BE2C (cell line): ENCODE measurements around the gene GEMIN8.

Source experiments
- DNase-seq: peaks from one replicate; pipeline ENCODE4 v3.0.0-alpha.2; 2020
- H3K27me3 ChIP-seq: fragments of 250-450 bp; sonication (Bioruptor Pico); 2 replicates; pipeline ENCODE4 v1.5.1; 2020; ENCODE audit warnings: mild to moderate bottlenecking
- H3K36me3 ChIP-seq: fragments of 250-450 bp; sonication (Bioruptor Pico); 2 replicates; pipeline ENCODE4 v1.5.1; 2020; ENCODE audit warnings: mild to moderate bottlenecking
- H3K4me1 ChIP-seq: fragments of 250-450 bp; sonication (Bioruptor Pico); 2 replicates; pipeline ENCODE4 v1.5.1; 2020
- H3K4me3 ChIP-seq: 2 replicates; pipeline ENCODE4 v1.5.1; 2011; ENCODE audit warnings: low read depth, low read length
- H3K9me3 ChIP-seq: fragments of 250-450 bp; sonication (Bioruptor Pico); 2 replicates; pipeline ENCODE4 v1.5.1; 2020
- TF ChIP-seq, protein P1 (sequence below): IDR thresholded peaks from 2 replicates; pipeline ENCODE4 v1.5.1; 2012; ENCODE audit warnings: mild to moderate bottlenecking, low read depth, low read length

GEMIN8 gene

DNA sequence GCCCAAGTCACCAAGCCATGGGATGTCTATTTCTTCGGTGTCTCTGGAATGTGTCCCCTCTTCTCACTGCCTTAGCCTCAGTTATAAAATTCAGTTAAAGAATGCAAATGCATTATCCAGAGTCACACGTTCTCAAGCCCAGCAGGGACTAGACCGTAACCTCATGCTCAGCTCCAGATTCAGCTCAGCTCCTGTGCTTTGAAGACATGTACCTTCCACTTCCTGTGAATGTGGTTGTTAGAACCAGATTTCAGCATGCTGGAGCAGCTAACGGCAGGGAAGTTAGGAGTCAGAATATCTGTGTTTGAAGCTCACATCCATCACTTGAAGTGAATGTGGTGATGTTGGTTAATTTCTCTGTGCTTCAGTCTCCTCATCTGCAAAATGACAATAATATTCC is 26.7 kb downstream of the GEMIN8 start:
- no peak overlapping the region for H3K4me3 ChIP-seq
- no peaks in the 10 kb centered on the region for H3K4me1 ChIP-seq
- no peaks in the 10 kb centered on the region for H3K27me3 ChIP-seq
- no peaks in the 10 kb centered on the region for H3K36me3 ChIP-seq
- TF ChIP-seq, protein P1, sequence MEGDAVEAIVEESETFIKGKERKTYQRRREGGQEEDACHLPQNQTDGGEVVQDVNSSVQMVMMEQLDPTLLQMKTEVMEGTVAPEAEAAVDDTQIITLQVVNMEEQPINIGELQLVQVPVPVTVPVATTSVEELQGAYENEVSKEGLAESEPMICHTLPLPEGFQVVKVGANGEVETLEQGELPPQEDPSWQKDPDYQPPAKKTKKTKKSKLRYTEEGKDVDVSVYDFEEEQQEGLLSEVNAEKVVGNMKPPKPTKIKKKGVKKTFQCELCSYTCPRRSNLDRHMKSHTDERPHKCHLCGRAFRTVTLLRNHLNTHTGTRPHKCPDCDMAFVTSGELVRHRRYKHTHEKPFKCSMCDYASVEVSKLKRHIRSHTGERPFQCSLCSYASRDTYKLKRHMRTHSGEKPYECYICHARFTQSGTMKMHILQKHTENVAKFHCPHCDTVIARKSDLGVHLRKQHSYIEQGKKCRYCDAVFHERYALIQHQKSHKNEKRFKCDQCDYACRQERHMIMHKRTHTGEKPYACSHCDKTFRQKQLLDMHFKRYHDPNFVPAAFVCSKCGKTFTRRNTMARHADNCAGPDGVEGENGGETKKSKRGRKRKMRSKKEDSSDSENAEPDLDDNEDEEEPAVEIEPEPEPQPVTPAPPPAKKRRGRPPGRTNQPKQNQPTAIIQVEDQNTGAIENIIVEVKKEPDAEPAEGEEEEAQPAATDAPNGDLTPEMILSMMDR, result no peak
- no peaks in the 10 kb centered on the region for H3K9me3 ChIP-seq
- no peak for DNase-seq

DNA sequence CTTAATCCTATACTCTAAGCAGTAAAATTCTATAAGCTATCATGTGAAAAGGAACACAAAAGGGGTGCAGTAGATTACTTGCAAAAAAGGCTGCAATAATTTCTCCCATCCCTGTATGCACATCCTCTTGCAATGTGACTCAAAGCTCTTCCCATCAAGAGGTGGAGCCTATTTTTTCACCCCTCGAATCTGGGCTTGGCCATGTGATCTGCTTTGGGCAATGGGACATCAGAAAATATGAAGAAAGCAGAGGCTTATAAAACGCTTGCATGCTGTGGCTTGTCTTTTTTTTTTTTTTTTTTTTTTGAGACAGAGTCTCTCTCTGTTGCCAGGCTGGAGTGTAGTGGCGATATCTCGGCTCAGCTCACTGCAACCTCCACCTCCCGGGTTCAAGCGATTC is 33.0 kb downstream of the GEMIN8 start:
- DNase-seq, result no peak
- H3K27me3 ChIP-seq, result no peaks in the 10 kb centered on the region

DNA sequence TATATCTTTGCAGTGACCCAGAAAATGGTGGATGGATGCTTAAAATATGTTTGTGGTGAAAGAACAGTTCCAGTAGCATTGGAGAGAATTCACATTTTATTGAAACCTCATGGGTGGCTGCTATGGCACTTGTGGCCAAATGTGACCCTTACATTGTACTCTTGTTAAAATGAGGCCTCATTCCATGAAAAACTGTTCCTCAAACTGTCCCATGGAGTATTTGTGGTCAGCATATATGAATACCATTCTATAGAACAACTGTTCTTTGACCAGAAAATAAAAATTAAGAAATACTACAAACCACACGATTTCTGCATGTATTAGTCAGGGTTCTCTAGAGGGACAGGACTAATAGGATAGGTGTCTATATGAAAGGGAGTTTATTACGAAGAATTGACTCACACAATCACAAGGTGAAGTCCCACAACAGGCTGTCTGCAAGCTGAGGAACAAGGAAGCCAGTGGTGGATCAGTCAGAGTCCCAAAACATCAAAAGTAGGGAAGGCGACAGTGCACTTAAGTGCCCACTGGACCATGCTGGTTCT is 35.1 kb downstream of the GEMIN8 start:
- TF ChIP-seq, protein P1, result no peak
- Histone ChIP-seq H3K4me3 (no peak overlapping the region), H3K4me1 (no peaks in the 10 kb centered on the region), H3K27me3 (no peaks in the 10 kb centered on the region), H3K36me3 (no peaks in the 10 kb centered on the region), H3K9me3 (no peaks in the 10 kb centered on the region)
- DNase-seq, result no peak

More for the DNA sequence above, 33.0 kb downstream of the GEMIN8 start:
- no peaks in the 10 kb centered on the region for H3K9me3 ChIP-seq
- no peaks in the 10 kb centered on the region for H3K4me1 ChIP-seq
- TF ChIP-seq, protein P1, result no peak
- no peak overlapping the region for H3K4me3 ChIP-seq
- H3K36me3 ChIP-seq, result no peaks in the 10 kb centered on the region

DNA sequence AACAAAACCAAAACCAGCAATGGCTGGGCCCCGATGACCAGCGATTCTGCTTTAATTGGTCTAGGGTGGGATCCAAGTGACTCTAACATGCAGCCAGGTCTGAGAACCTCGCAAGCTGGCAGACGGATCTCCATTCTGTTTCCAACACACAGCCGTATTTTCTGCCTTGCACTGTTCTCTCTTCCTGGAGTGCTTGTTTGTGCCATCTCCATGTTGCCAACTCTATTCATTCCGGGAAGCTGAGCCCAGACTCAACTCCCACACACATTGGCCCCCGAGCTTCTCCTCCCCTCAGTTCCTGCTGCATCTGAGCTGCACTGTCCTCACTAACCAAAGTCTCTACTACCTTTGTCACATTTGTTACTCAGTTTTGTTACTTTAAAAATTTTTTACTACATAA is 35.6 kb downstream of the GEMIN8 start:
- no peak overlapping the region for H3K4me3 ChIP-seq
- H3K27me3 ChIP-seq, result no peaks in the 10 kb centered on the region
- TF ChIP-seq, protein P1, result no peak
- no peaks in the 10 kb centered on the region for H3K4me1 ChIP-seq
- no peaks in the 10 kb centered on the region for H3K36me3 ChIP-seq
- H3K9me3 ChIP-seq, result no peaks in the 10 kb centered on the region
- no peak for DNase-seq

DNA sequence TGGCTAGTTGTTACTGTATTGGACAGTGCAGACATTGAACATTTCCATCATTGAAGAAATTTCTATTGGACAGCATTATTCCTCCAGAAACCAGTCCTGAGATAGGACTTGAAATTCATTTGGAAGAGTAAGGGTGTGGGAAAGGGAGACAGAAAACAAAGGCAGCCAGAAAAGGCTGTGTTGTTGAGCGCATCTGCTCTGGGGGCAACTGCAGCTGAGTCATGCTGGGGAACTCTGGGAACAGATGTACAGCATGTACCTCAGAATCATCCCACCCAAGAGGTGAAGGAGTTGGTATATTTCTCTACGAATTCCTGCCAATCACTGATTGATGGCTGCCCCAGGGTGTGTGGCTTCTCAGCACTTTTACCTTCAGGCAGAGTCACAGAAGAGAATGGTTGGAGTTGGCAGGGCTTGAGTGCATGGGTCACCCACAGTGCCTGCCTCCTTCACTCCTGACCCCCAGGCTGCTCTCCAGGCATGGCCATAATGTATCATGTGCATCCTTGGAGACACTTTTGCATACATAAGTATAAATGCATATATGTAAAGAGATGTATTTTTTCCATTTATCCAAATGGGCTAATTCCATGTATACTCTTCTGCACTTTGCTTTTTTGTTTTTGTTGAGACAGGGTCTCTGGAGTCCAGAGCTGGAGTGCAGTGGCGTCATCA is 39.4 kb downstream of the GEMIN8 start:
- Histone ChIP-seq H3K4me1 (no peaks in the 10 kb centered on the region), H3K4me3 (no peak overlapping the region), H3K9me3 (no peaks in the 10 kb centered on the region), H3K36me3 (no peaks in the 10 kb centered on the region), H3K27me3 (no peaks in the 10 kb centered on the region)
- TF ChIP-seq, protein P1, result no peak
- DNase-seq, result no peak

DNA sequence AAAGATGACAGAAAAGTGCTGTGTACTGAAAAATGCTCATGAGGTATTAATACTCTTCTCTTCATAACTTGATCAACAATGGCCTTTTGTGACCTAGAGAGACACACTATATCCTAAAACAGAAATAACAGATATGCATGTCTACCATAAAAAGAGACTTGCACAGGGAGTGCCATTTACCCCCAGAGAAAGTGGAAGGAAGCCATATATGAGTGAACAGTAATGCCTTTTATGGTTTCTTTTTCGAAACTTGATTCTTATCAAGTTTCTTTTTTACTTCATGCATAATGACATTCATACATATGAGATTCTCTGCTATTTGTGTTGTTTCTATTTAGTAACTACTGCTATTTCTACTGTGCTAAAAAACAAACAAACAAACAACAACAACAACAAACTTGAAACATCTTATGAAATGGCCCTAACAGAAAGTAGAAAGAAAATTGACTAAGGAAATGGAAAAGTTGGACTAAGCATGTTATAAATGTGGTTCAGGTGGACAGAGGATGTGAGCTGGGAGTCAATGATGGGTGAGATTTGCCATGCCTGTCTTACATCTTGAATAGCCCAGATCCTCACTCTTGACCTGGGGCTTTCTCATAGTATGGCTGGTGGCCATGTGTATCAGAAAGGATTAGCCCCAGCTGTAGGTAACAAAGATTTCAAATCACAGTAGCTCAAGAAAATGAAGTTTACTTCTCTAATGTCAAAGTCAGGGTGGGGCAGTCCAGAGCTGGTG is 43.8 kb downstream of the GEMIN8 start:
- Histone ChIP-seq H3K9me3 (no peaks in the 10 kb centered on the region), H3K36me3 (no peaks in the 10 kb centered on the region), H3K4me1 (no peaks in the 10 kb centered on the region), H3K27me3 (no peaks in the 10 kb centered on the region), H3K4me3 (no peak overlapping the region)
- DNase-seq, result no peak
- TF ChIP-seq, protein P1, result no peak
